Measurements from ENCODE around the gene ZNRD2.

ZNRD2 gene

GRCh38 chr11:65589444-65590239 lies 19.4 kb downstream of the ZNRD2 start:
- peak; percentile 71 for DNase-seq

GRCh38 chr11:65590240-65590738 lies 20.0 kb downstream of the ZNRD2 start:
- no peak for DNase-seq

GRCh38 chr11:65591939-65592857 lies 21.9 kb downstream of the ZNRD2 start:
- DNase-seq: no peak

DNA sequence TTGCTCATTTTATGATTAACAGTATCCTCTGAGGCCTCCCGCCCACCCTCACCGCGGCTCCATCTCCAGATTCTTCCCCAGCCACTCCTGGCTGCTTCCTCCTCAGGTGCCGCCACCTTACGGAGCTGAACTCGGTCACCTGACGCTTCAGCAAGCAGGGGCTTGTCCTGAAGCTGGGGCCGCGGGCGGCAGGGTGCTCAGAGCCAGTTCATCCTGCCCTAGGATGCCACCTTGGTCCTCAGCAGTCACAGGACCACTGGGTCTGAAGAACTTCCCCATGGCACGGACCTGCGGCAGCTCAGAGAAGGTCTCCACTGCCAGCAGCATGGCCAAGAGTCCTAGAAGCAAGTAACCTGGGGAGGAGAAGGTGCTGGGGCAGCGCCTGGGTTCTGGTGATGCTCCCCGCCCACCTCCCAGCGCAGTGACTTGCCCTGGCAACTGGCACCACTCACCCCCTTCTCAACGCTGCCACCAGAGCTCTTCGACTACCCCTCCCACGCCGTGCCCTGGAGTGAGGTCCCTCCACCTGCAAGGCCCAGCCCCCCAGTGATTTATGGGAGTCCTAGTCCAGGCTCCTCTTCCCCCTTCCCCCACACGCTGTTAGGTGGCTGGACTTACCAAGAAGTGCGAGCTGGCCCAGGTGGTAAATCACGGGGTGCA lies 22.7 kb downstream of the ZNRD2 start:
- DNase-seq: no peak

GRCh38 chr11:65593518-65594414 lies 23.5 kb downstream of the ZNRD2 start:
- DNase-seq: no peak

DNA sequence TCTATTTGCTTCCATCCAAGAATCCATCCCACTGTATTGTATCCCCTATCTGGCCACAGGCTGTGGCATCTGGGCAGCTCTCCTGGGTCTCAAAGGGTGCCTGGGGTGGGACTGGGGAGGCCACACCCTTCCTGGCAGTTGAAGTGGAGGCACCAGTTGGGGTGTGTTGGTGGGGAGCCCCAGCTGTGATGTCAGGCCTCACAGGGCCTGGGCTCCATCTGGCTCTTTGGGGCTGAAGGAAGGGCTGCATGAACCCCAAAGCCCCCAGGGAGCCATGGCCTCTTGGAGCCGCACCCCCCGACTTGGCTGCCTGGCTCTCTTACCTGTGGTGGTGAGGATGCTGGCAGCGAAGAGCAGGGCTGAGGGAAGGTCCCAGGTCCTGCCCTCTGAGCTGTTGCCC lies 24.9 kb downstream of the ZNRD2 start:
- no peak for DNase-seq

DNA sequence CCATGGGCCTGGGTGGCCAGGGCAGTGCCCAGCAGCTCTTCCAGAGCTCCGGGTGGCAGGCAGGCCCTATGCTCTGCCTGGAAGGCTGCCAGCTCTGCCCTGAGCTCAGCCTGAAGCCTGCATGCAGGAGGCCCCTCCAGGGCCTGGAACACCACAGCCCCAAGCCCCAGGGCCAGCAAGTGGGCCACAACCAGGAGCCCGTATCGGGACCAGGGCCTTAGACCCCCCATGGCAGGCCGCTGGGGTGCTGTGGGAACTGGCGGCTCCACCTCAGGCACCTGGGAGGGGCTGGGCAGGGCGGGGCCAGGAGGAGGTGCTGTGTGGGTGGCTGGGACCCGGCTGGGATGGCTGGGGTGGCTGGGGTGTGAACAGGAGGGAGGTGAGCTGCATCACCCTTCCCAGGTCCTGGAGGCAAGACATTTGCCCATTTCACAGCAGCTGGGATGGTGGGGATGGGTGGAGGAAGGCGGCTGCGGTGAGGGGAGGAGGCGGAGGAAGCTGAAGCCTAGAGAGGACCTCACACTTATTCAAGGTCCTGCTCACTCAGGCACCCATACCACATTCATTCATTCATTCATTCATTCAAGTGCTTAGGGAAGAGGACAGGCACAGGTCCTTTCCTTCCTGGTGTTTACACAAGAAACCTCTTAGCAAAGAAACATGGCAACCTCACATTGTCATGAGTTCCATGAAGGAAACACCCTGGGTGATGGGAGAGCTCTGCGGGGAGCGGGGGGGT lies 25.4 kb downstream of the ZNRD2 start, which contains the start of gene KCNK7:
TSS of gene KCNK7 (minus strand) at position 258 of the 739 bp plus-strand sequence. CDS start at position 230, 28 bp downstream.
- DNase-seq: no peak

GRCh38 chr11:65596520-65596919 lies 26.2 kb downstream of the ZNRD2 start:
- no peak for DNase-seq

DNA sequence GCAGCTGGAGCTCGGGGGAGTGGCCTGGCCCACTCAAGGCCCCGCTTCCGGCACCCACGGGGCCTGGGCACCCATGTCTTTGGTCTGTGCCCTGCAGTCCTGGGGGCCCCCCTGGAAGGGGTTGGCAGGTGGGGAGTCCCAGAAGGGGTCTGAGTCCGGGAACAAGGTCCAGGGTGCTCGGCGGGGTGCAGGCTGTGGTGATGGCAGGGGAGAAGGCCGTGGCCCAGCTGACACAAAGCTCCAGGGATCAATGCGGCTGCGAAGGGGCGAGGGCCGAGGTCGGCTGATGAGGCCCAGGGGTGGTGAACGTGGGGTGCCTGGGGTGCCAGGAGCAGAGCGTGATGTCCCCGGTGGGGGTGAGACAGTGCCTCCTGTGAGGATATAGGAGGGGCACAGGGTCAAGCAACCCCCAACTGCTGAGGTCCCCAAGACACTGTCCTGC lies 28.0 kb downstream of the ZNRD2 start:
- no peak for DNase-seq

GRCh38 chr11:65599216-65599954 lies 29.1 kb downstream of the ZNRD2 start:
- DNase-seq: no peak

DNA sequence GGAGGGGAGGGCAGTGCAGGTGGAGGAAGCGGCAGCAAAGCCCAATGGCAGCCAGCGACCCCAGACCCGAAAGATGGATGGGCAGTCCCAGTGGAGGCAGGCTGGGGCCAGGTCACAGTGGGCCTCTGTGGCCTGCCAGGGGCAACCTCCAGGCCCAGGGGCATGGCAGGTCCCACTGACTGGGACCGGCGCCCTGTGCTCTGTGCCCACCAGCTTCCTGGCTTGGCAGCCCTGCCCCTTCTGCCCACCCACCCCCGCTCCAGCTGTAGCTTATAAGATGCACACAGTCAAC lies 29.6 kb downstream of the ZNRD2 start:
- no peak for DNase-seq

GRCh38 chr11:65604258-65604657 lies 34.0 kb downstream of the ZNRD2 start:
- DNase-seq: no peak

DNA sequence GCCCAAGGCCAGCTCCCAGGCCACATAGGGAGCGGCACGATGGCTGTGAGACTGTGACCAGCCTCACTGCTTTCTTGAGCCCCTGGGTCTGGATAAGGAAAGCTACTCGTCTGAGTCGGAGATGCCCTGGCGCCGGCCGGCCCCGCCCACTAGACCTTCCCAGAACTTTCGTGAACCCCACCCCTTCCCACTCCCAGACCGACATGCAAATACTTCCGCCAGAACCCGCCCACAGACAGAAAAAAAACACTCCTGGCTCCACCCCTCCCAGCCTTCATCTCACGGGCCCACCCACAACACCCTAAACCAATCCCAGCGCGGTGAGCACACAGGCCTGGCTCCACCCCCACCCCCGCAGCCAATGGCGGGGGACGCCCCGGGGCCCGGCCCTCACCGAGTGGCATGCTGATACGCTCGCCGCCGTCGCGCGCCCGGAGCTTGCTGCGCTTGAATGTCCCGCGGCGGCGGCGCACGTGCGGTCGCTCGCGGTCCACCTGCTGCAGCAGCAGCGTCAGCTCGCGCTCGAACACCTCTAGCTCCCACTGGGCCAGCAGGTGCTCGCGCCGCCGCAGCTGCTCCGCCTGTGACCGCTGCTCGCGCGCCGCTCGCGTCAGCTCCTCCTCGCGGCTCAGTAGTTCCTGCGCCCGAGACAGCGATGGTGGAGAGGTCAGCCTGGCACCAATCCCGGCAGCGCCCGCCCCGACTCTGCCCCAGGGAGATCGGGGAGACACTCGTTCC lies 36.8 kb downstream of the ZNRD2 start:
- DNase-seq: no peak

- DNase-seq: no peak
Observed at GRCh38 chr11:65607614-65608426, 37.5 kb downstream of the ZNRD2 start.

GRCh38 chr11:65609229-65609628 lies 39.0 kb downstream of the ZNRD2 start:
- no peak for DNase-seq

- no peak for DNase-seq
Observed at GRCh38 chr11:65609665-65610064, 39.4 kb downstream of the ZNRD2 start.

DNA sequence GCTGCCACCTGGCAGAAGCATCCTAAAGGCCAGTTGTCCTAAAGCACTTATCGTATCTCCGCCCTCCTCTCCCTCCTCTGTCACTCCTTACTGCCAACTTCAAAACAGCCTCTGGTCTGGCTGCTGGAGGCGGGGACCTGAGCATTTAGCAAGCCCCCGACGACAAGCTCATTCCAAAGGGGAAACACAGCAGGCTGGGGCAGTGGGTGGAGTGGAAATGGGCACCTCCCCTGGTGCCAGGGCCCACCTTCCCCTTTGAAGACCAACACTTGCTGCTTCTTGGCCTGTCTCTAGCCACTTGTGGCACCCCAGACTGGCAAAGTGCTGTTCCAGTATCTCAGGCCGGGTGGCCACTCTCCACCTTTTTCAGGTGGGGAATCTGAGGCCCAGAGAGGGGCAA lies 40.1 kb downstream of the ZNRD2 start:
- no peak for DNase-seq

GRCh38 chr11:65611028-65611757 lies 40.9 kb downstream of the ZNRD2 start:
- DNase-seq: no peak
